Fibroblast of pulmonary artery (primary cell): ENCODE measurements around the gene ABCB6.

ENCODE experiments used
- DNase-seq: peaks from one replicate; pipeline ENCODE4 v3.0.0-alpha.2; 2010; ENCODE audit warnings: low read depth
- H3K4me3 ChIP-seq: replicated peaks from 2 replicates; pipeline ENCODE4 v1.5.1; 2011; ENCODE audit warnings: low read depth, mild to moderate bottlenecking, control low read depth, low read length, moderate library complexity
- CTCF ChIP-seq: IDR thresholded peaks from 2 replicates; pipeline ENCODE4 v1.5.1; 2011; ENCODE audit warnings: mild to moderate bottlenecking, control low read depth, low read length, inconsistent platforms; ENCODE audit errors: missing control alignments

Gene ABCB6

GRCh38 chr2:219244789-219245147 lies 26.0 kb upstream of the ABCB6 start:
- TF ChIP-seq CTCF = no peak
- DNase-seq = no peak
- H3K4me3 ChIP-seq = peak overlapping the region; percentile 93

- DNase-seq = peak; percentile 31
- TF ChIP-seq CTCF = no peak
- H3K4me3 ChIP-seq = peak overlapping the region; percentile 40
Observed at GRCh38 chr2:219243291-219243761, 24.6 kb upstream of the ABCB6 start.

- H3K4me3 ChIP-seq = no peak overlapping the region
- no peak for DNase-seq
- TF ChIP-seq CTCF = no peak
Observed at GRCh38 chr2:219234331-219234730, 15.6 kb upstream of the ABCB6 start.

GRCh38 chr2:219230059-219230540 lies 11.3 kb upstream of the ABCB6 start:
- H3K4me3 ChIP-seq = peak overlapping the region; percentile 79
- DNase-seq = peak; percentile 50
- no peak for TF ChIP-seq CTCF

- TF ChIP-seq CTCF = no peak
- peak within 1 kb of the TSS; percentile 79 for H3K4me3 ChIP-seq
- peak; percentile 99 for DNase-seq
Observed at GRCh38 chr2:219229305-219230058, 10.7 kb upstream of the ABCB6 start, which contains the start of the genes ANKZF1 and ATG9A. Gene ANKZF1, plus strand, starts transcription at chr2:219229806. Its CDS starts 452 bp downstream, at chr2:219230258. Gene ATG9A, minus strand, starts transcription at chr2:219229636. Its CDS starts 1,612 bp downstream, at chr2:219228024.

- peak overlapping the region; percentile 79 for H3K4me3 ChIP-seq
- no peak for TF ChIP-seq CTCF
- DNase-seq = no peak
Observed at GRCh38 chr2:219228911-219229304, 10.2 kb upstream of the ABCB6 start.
